ENCODE measurements around the gene SOST.
A peak's percentile ranks its signal among the peaks of the same experiment; 100 is the strongest.
"Not testable (repeated sequence)": the region's sequence is repeated elsewhere in the genome, so short reads cannot be mapped to it uniquely, and the experiment has no call there.

SOST gene

DNA sequence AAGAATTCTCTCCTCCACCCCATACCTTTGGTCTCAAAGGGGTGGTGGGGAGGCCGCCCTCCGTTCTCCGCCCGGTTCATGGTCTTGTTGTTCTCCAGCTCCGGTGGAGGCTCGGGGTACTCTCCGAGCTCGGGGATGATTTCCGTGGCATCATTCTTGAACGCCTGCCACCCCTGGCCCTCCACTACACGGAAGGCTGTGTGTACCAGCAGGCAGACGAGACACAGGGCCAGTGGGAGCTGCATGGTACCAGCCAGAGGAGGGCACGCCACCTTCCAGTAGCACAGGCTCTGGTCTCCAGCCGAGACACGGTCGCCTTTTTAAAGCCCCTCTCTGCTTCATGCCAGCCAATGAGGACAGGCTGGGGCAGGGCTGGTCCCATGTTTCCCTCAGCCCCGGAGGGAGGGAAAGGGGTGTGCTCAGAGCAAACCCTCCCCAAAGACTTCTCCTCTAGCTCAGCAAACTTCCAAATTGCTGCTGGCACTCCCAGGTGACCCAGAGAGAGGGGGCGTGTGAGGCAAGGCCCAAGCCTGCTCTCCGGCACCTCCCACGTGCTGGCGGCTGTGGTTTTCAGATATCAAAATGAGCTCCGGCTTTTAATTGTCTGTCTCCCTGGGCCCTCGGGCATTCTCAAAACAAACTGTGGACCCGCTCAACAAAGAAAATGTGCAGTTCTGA is at the start of gene SOST:
TSS of gene SOST (minus strand) at position 295 of the 678 bp plus-strand sequence. CDS start at position 245, 50 bp downstream.
- Mint-ChIP-seq H3K27me3 (peaks cover 28% of the 10 kb centered on the region), H3K27ac (no peak within 1 kb of the TSS)

DNA sequence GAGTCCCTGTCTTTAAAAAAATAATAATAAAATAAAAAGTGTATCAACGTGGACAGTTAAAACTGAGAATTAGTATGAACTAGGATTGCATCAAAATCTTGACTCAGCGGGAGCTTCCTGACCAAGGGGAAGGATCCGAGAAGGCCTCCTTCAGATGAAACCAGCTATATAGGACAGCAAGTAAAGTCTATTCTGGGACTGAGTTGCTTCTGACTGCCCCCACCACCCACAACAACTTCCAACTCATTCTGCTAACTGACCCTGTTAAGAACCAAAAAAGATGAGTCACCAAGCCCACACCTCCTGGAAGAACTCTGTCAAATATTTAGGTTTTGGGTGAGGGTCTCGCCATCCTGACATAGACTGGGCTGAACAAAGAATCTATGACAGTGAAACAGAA is 49.5 kb upstream of the SOST start:
- H3K4me1 Mint-ChIP-seq: no peaks in the 10 kb centered on the region
- no peaks in the 10 kb centered on the region for H3K36me3 Mint-ChIP-seq (ENCODE audit: low read depth)
- no peak for DNase-seq
- no peak overlapping the region for H3K4me3 Mint-ChIP-seq
- peaks cover 22% of the 10 kb centered on the region for H3K27me3 Mint-ChIP-seq
- no peak for ATAC-seq
- no peak overlapping the region for H3K27ac Mint-ChIP-seq
- H3K9me3 Mint-ChIP-seq: no peaks in the 10 kb centered on the region

More for the DNA sequence above, at the start of gene SOST:
- DNase-seq (no peak), ATAC-seq (no peak)
- H3K36me3 Mint-ChIP-seq (ENCODE audit: low read depth): no peaks in the 10 kb centered on the region
- peaks cover 8% of the 10 kb centered on the region for H3K4me1 Mint-ChIP-seq
- no peak within 1 kb of the TSS for H3K4me3 Mint-ChIP-seq
- H3K9me3 Mint-ChIP-seq: no peaks in the 10 kb centered on the region

DNA sequence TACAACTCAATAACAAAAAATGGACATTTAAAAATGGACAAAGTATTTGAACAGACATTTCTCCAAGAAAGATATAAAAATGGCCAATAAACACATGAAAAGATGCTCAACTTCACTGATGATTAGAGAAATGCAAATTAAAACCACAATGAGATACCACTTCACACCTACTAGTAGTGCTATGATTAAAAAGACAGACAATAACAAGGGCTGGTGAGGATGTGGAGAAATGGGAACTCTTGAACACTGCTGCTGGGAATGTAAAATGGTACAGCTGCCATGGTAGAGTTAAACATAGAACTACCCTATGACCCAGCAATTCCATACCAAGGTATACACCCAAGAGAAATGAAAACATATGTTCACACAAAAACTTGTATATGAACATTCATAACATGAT is 46.5 kb upstream of the SOST start:
- Mint-ChIP-seq H3K9me3 (no peaks in the 10 kb centered on the region), H3K27me3 (peaks cover 20% of the 10 kb centered on the region), H3K4me3 (no peak overlapping the region), H3K36me3 (ENCODE audit: low read depth) (no peaks in the 10 kb centered on the region), H3K27ac (no peak overlapping the region), H3K4me1 (no peaks in the 10 kb centered on the region)
- DNase-seq (no peak), ATAC-seq (no peak)

DNA sequence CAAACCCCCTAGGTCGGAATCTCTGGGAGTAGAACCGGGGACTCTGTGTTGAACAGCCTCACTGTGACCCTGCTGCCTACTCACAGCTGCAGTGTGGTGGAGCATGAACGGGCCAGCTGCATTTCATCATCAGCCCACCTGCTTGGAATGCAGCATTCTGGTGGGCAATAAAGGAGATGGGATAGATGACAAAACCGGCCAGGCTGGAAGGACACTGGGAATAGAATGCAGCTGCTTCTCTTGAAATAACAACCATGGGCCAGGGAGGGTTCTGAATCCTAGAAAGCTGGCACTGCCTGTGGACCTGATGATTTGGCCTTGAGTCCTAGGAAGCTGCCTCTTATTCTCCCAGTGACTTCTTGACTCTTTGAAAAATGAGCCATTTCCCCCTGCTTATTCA is 45.2 kb upstream of the SOST start:
- no peak for DNase-seq
- Mint-ChIP-seq H3K9me3 (no peaks in the 10 kb centered on the region), H3K4me1 (no peaks in the 10 kb centered on the region), H3K27ac (no peak overlapping the region), H3K36me3 (ENCODE audit: low read depth) (no peaks in the 10 kb centered on the region), H3K27me3 (peaks cover 23% of the 10 kb centered on the region), H3K4me3 (no peak overlapping the region)
- no peak for ATAC-seq

DNA sequence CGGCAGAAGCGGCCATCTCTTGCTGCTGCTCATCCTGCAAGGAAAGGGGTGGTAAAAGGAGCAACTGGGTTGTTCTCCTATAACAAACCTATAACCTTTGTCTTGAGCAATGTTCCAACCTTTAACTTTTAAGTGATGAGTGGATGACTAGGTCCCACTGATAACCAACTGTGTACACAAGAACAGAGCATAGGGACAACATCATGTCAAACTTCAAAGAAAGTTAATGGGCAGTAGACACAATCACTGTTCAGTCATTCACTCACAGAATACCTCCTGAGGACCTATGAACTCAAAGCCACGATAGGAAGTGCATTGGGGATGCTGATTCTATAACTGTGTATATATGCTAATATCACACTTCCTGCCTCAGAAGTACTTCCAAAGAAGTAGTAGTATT is 43.3 kb upstream of the SOST start:
- DNase-seq: no peak

DNA sequence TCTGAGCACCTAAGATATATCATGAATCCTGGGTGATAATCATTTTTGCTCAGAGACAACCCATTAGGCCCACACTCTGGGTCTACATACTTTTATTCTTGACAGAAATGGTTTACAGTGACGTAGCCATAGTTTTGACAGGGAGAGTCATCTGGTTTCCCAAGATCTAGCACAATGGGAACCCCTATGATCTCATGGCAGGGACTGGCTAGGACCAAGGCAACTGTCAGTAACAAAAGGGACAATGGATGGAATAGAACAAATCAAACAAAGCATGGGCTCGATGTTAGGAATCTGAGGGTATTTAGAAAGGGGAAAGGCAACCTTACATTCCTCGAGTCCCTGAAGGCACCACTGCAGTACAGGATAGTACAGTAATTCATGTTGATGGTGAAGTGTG is 42.1 kb upstream of the SOST start:
- DNase-seq: no peak
- no peak overlapping the region for H3K27ac Mint-ChIP-seq
- no peaks in the 10 kb centered on the region for H3K4me1 Mint-ChIP-seq
- H3K4me3 Mint-ChIP-seq: no peak overlapping the region
- peaks cover 35% of the 10 kb centered on the region for H3K27me3 Mint-ChIP-seq
- no peaks in the 10 kb centered on the region for H3K36me3 Mint-ChIP-seq (ENCODE audit: low read depth)
- no peaks in the 10 kb centered on the region for H3K9me3 Mint-ChIP-seq
- no peak for ATAC-seq

More for the DNA sequence above, 43.3 kb upstream of the SOST start:
- Mint-ChIP-seq H3K27me3 (peaks cover 27% of the 10 kb centered on the region), H3K36me3 (ENCODE audit: low read depth) (no peaks in the 10 kb centered on the region), H3K9me3 (no peaks in the 10 kb centered on the region), H3K4me1 (no peaks in the 10 kb centered on the region), H3K4me3 (no peak overlapping the region), H3K27ac (no peak overlapping the region)
- ATAC-seq: no peak

DNA sequence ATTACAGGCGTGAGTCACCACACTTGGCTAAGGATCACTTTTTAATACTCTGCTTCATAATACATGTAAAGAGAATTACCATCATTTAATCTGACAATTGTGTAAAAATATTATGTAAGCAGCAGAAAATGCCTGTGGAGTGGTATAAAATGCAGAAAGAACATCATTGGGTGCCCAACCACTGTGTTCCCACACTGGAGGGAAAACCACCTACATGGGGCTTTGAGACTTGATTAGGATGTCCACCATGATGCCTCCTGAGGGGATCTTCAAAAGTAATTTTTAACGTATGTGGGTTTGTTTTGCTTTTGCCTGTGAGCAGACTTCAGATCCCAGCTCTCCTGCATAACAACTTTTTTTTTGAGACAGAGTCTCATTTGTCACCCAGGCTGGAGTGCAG is 40.5 kb upstream of the SOST start:
- H3K27ac Mint-ChIP-seq: no peak overlapping the region
- no peak for ATAC-seq
- no peak overlapping the region for H3K4me3 Mint-ChIP-seq
- peaks cover 26% of the 10 kb centered on the region for H3K27me3 Mint-ChIP-seq
- H3K36me3 Mint-ChIP-seq (ENCODE audit: low read depth): no peaks in the 10 kb centered on the region
- H3K4me1 Mint-ChIP-seq: no peaks in the 10 kb centered on the region
- H3K9me3 Mint-ChIP-seq: no peaks in the 10 kb centered on the region
- no peak for DNase-seq

DNA sequence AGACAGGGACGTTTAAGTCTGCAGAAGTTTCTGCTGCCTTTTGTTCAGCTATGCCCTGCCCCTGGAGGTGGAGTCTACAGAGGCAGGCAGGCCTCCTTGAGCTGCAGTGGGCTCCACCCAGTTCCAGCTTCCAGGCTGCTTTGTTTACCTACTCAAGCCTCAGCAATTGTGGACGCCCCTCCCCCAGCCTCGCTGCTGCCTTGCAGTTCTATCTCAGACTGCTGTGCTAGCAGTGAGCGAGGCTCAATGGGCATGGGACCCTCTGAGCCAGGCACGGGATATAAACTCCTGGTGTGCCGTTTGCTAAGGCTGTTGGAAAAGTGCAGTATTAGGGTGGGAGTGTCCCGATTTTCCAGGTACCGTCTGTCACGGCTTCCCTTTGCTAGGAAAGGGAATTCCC is 39.4 kb upstream of the SOST start:
- not testable (repeated sequence) for ATAC-seq, H3K4me1 Mint-ChIP-seq

DNA sequence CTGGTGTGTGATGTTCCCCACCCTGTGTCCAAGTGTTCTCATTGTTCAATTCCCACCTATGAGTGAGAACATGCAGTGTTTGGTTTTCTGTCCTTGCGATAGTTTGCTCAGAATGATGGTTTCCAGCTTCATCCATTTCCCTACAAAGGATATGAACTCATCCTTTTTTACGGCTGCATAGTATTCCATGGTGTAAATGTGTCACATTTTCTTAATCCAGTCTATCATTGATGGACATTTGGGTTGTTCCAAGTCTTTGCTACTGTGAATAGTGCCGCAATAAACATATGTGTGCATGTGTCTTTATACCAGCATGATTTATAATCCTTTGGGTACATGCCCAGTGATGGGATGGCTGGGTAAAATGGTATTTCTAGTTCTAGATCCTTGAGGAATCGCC is 34.1 kb upstream of the SOST start:
- peaks cover 23% of the 10 kb centered on the region for H3K27me3 Mint-ChIP-seq
- not testable (repeated sequence) for H3K36me3 Mint-ChIP-seq (ENCODE audit: low read depth); H3K4me3 Mint-ChIP-seq; H3K9me3 Mint-ChIP-seq; H3K4me1 Mint-ChIP-seq; ATAC-seq; H3K27ac Mint-ChIP-seq; DNase-seq

More for the DNA sequence above, 39.4 kb upstream of the SOST start:
- H3K27ac Mint-ChIP-seq; H3K4me3 Mint-ChIP-seq; H3K36me3 Mint-ChIP-seq (ENCODE audit: low read depth); DNase-seq; H3K9me3 Mint-ChIP-seq: not testable (repeated sequence)
- H3K27me3 Mint-ChIP-seq: peaks cover 21% of the 10 kb centered on the region

DNA sequence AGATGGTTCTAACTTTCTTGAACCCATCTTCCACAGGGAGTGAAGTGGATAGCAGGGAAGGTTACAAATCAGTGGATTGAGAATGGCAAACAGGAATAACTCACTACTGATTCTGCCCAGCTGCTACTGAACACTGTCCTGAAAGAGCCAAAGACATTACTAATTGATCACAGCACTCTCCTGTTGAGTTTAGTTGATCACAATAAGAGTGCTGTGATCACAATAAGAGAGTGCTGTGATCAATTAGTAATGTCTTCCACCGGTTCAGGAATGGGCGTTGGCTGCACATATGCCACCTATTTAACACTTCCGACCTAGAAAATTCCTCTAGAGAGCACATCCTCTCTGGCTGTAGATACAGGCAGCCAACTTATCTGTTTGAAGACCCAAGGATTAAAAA is 33.0 kb upstream of the SOST start:
- H3K27ac Mint-ChIP-seq: no peak overlapping the region
- H3K4me3 Mint-ChIP-seq: no peak overlapping the region
- no peaks in the 10 kb centered on the region for H3K9me3 Mint-ChIP-seq

DNA sequence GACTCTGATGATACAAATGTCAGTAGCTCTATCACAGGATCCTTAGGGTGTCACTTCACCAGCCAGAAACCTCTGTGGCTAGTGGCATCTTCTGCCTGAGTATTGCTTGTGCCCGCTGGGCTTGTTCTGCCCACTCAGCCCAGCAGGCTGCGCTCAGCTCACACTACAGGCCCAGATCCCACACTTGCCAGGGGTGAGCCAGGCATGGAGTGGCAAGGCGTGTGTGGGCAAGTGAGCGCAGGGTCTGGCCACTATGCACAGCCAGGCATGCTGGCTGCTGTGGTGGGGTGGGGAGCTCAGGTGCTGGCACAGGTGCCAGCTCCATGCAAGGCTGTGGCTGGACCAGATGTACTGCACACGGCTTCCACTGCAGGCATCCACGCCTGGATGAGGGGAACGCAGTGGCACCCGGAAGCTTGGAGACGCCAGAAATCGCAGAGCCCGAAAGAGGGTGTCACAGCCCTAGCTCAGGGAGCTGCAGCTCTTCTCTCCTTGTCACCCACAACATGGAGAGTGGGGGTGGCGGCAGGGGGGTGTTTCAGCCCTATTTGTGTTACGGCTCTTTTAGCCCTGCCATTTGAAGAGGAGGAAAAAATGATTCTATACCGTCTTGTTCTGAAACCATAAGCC is 31.8 kb upstream of the SOST start:
- Mint-ChIP-seq H3K9me3 (no peaks in the 10 kb centered on the region), H3K4me3 (no peak overlapping the region), H3K27ac (no peak overlapping the region), H3K36me3 (ENCODE audit: low read depth) (no peaks in the 10 kb centered on the region), H3K4me1 (no peaks in the 10 kb centered on the region), H3K27me3 (peaks cover 7% of the 10 kb centered on the region)
- ATAC-seq: peak; percentile 43
- no peak for DNase-seq

More for the DNA sequence above, 33.0 kb upstream of the SOST start:
- Mint-ChIP-seq H3K27me3 (peaks cover 17% of the 10 kb centered on the region), H3K36me3 (ENCODE audit: low read depth) (no peaks in the 10 kb centered on the region), H3K4me1 (no peaks in the 10 kb centered on the region)
- ATAC-seq (peak; percentile 46), DNase-seq (no peak)

DNA sequence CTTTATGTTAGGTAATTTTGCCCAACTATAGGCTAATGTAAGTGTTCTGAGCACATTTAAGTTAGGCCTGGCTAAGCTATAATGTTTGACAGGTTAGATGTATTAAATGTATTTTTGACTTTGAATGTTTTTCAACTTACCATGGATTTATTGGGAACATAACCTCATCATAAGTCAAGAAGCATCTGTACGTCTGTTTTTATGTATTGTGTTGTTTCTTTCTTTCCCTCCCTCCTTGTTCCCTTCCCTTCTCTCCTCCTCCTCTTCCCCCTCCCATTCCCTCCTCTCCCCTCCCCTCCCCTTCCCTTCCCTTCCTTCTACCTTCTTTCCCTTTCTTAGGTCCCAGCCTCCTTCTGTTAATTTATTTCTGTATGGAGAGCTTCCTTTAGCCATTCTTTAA is 30.9 kb upstream of the SOST start:
- H3K27me3 Mint-ChIP-seq: peaks cover 12% of the 10 kb centered on the region
- no peak overlapping the region for H3K27ac Mint-ChIP-seq
- no peaks in the 10 kb centered on the region for H3K36me3 Mint-ChIP-seq (ENCODE audit: low read depth)
- H3K4me3 Mint-ChIP-seq: no peak overlapping the region
- no peak for DNase-seq
- H3K9me3 Mint-ChIP-seq: no peaks in the 10 kb centered on the region
- no peak for ATAC-seq
- H3K4me1 Mint-ChIP-seq: no peaks in the 10 kb centered on the region

DNA sequence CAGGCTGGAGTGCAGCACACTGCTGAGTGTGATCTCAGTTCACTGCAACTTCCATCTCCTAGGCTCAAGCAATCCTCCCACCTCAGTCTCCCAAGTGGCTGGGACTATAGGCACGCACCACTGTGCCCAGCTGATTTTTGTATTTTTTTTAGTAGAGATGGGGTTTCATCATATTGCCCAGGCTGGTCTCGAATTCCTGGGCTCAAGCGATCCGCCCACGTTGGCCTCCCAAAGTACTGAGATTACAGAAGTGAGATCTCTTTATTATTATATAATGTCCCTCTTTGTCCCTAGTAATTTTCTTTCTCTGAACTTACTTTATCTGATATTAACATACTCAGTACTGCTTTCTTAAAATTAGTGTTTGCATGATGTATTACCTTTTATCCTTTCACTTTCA is 29.9 kb upstream of the SOST start:
- Mint-ChIP-seq H3K9me3 (no peaks in the 10 kb centered on the region), H3K27me3 (peaks cover 14% of the 10 kb centered on the region), H3K4me1 (no peaks in the 10 kb centered on the region), H3K27ac (no peak overlapping the region), H3K36me3 (ENCODE audit: low read depth) (no peaks in the 10 kb centered on the region), H3K4me3 (no peak overlapping the region)
- ATAC-seq (no peak), DNase-seq (no peak)

DNA sequence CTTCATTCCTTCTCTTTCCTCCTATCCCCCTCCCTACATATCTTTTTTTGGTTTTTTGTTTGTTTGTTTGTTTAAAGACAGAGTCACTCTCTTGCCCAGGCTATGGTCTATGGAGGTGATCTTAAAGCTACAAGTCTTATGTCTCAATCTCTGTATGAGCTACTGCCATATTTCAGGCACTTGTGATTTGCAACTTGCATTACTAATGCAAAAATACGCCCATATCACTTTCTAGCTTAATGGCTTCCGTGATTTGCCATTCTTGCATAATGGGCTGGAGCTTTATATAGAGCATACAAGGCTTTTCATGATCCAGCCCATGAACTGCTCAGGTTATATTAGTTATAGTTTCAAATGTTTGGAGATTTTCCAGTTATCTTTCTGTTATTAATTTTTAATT is 29.1 kb upstream of the SOST start:
- no peaks in the 10 kb centered on the region for H3K9me3 Mint-ChIP-seq
- peaks cover 21% of the 10 kb centered on the region for H3K27me3 Mint-ChIP-seq
- no peak overlapping the region for H3K4me3 Mint-ChIP-seq
- no peak overlapping the region for H3K27ac Mint-ChIP-seq
- DNase-seq (no peak), ATAC-seq (no peak)
- H3K4me1 Mint-ChIP-seq: no peaks in the 10 kb centered on the region
- H3K36me3 Mint-ChIP-seq (ENCODE audit: low read depth): no peaks in the 10 kb centered on the region

DNA sequence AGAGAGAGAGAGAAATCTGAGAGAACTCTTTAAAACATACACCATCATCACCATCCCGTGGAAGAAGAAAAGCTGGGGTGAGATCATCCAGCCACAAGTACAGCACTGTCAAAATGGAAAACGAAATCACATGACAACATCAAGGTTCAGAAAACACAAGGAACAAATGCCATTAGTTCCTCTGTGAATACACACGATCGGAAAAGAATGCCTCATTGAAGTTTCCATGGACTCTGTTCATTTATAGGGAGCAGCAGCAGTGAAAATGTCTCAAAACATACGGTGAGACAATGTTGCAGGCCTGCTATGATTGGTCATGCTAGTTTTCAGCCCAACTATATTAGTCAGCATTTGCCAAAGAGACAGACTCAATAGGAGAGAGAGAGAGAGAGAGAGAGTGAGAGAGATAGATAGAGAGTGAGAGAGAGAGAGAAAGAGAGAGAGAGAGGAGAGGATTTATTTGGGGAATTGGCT is 26.1 kb upstream of the SOST start:
- Mint-ChIP-seq H3K27ac (no peak overlapping the region), H3K9me3 (no peaks in the 10 kb centered on the region), H3K4me1 (peaks cover 2% of the 10 kb centered on the region), H3K36me3 (ENCODE audit: low read depth) (no peaks in the 10 kb centered on the region), H3K4me3 (no peak overlapping the region), H3K27me3 (peaks cover 37% of the 10 kb centered on the region)
- ATAC-seq (no peak), DNase-seq (no peak)

Data from activated naive CD8-positive, alpha-beta T cell treated with anti-CD3 and anti-CD28 coated beads, Interleukin-2, amount 50 U/mL, for 24 hours (primary cell).